Skeletal muscle tissue (tissue), 4 donors: Measurements from ENCODE around the gene GATA2. TPM values are rescaled to one million over a fixed set of nuclear protein-coding genes. Genes with fewer than 3 reads are reported as not detected.

Experiments used
- H3K27ac ChIP-seq: one replicate; pipeline ENCODE4 v1.7.0; 2013; ENCODE audit warnings: mild to moderate bottlenecking, low read depth, low read length, inconsistent platforms
- H3K27me3 ChIP-seq, 3 donors: one replicate each; pipeline ENCODE4 v1.7.0; 2013; ENCODE audit warnings: low read length in 3 of 3; ENCODE audit not compliant: control insufficient read depth in 3 of 3, insufficient read depth in 3 of 3
- H3K36me3 ChIP-seq, 3 donors: one replicate each; pipeline ENCODE4 v1.7.0; 2013; ENCODE audit warnings: low read length in 3 of 3; ENCODE audit not compliant: control insufficient read depth in 3 of 3, insufficient read depth in 3 of 3
- H3K4me1 ChIP-seq, 3 donors: one replicate each; pipeline ENCODE4 v1.7.0; 2013; ENCODE audit warnings: low read length in 3 of 3, mild to moderate bottlenecking in 3 of 3; ENCODE audit not compliant: control insufficient read depth in 3 of 3, insufficient read depth in 3 of 3
- H3K4me3 ChIP-seq, 3 donors: one replicate each; pipeline ENCODE4 v1.7.0; 2013; ENCODE audit warnings: low read length in 3 of 3
- H3K9ac ChIP-seq, 3 donors: one replicate each; pipeline ENCODE4 v1.7.0; 2013; ENCODE audit warnings: low read length in 3 of 3, mild to moderate bottlenecking in 3 of 3, moderate library complexity in 2 of 3, low read depth in 1 of 3
- H3K9me3 ChIP-seq, 3 donors: one replicate each; pipeline ENCODE4 v1.7.0; 2013; ENCODE audit warnings: low read length in 3 of 3; ENCODE audit not compliant: control insufficient read depth in 3 of 3
- total RNA-seq: library from RNA; depleted of rRNA; stranded (reverse); fragments of >200 nt; gene quantifications from one replicate; pipeline ENCODE4 v1.2.3, GENCODE V29; 2014
- donor health status: Osteomylitis.

The GATA2 gene
- total RNA-seq, 1 donor from 2014 or later = 0.52 TPM

DNA sequence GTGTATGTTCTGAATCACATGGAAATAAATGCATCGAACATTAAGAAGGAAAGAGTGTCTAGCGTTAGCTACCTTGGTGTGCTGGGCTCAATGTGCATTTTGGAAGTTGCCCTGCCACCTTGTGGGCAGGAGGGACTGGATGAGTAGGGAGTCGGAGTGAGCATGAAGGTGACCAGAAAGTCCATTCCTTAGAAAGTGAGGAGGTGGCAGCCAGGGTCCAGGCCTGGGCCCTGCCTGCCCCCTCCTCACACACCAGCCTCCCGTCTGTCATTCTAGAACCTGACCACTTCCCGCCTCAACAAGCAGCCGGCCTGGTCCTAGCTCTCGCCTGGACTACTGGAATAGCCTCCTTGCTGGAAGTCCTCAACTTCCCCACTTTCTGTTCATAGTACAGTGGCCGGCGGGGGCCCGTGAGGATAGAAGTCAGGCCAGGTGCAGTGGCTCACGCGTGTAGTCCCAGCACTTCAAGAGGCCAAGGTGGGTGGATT, 10.2 kb upstream of the GATA2 start:
- Histone ChIP-seq H3K9ac (no peak overlapping the region), H3K27ac (no peak overlapping the region), H3K36me3 (no peaks in the 10 kb centered on the region), H3K4me3 (no peak overlapping the region), H3K27me3 (peaks cover 32 to 45% (median 34%) of the 10 kb centered on the region in 3 donors), H3K4me1 (no peaks in the 10 kb centered on the region), H3K9me3 (peaks cover 0 to 6% (median 0%) of the 10 kb centered on the region in 3 donors)

DNA sequence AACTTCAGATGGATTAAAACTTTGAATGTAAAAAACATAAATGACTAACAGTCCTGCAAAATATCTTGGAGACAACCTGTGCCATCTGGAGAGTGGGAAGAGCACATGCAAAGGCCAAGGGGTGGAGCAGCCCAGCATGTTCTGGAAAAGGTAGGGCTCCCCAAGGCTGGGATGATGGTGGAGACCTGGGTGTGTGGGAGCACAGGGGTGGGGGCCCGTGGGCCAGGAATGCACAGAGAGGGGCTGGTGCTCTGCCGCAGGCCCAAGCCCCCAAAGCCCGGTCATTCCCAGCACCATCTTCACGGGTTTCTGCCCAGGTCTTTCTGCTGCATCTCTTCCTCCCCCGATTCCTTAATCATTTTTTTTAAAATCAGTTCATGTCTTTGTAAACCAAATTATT, 9.7 kb upstream of the GATA2 start:
- no peak overlapping the region for H3K9ac ChIP-seq
- peaks cover 34 to 45% (median 37%) of the 10 kb centered on the region in 3 donors for H3K27me3 ChIP-seq
- peaks cover 0 to 6% (median 0%) of the 10 kb centered on the region in 3 donors for H3K9me3 ChIP-seq
- no peaks in the 10 kb centered on the region for H3K36me3 ChIP-seq
- H3K4me3 ChIP-seq = no peak overlapping the region
- no peak overlapping the region for H3K27ac ChIP-seq
- H3K4me1 ChIP-seq = peaks cover 0 to 2% (median 0%) of the 10 kb centered on the region in 3 donors

DNA sequence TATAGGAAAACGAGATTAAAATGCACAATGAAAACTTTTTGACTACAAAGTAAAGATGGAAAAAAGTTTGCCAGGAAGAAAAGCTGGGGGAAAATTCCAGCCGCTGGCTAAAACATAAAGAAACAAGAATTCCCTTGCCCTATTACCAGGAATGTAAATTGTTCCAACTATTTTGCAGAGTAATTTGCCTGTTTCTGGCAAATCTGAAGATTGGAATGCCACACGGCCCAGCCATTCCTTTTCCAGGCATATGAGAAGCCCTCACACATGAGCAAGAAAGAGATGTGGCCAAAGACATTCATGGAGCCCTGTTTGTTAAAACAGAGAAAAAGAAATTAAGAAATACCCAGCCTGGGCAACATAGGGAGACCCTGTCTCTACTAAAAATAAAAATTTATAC, 8.4 kb upstream of the GATA2 start:
- peaks cover 0 to 6% (median 0%) of the 10 kb centered on the region in 3 donors for H3K9me3 ChIP-seq
- H3K9ac ChIP-seq = no peak overlapping the region
- H3K27ac ChIP-seq = no peak overlapping the region
- peaks cover 41 to 47% (median 43%) of the 10 kb centered on the region in 3 donors for H3K27me3 ChIP-seq
- no peak overlapping the region for H3K4me3 ChIP-seq
- H3K4me1 ChIP-seq = peaks cover 10 to 13% (median 11%) of the 10 kb centered on the region in 3 donors
- no peaks in the 10 kb centered on the region for H3K36me3 ChIP-seq

DNA sequence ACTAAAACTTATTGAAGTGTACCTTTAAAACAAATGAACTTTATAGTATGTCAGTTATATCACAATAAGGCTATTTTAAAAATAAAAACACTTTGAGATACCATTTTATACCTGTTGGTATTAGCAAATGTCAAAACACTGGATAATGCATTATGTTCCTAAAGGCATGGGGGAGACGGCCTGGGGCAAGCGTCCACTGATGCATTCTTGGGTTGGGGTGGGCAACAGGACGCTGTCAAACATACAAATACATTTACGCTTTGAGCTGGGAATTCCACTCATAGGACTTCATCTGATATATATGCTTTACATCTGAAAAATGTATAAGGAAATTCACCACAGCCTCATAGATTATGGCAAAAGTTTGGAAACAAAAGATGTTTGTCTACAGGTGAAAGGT, 7.6 kb upstream of the GATA2 start:
- Histone ChIP-seq H3K4me1 (peaks cover 10 to 13% (median 11%) of the 10 kb centered on the region in 3 donors), H3K27me3 (peaks cover 47 to 54% (median 48%) of the 10 kb centered on the region in 3 donors)

DNA sequence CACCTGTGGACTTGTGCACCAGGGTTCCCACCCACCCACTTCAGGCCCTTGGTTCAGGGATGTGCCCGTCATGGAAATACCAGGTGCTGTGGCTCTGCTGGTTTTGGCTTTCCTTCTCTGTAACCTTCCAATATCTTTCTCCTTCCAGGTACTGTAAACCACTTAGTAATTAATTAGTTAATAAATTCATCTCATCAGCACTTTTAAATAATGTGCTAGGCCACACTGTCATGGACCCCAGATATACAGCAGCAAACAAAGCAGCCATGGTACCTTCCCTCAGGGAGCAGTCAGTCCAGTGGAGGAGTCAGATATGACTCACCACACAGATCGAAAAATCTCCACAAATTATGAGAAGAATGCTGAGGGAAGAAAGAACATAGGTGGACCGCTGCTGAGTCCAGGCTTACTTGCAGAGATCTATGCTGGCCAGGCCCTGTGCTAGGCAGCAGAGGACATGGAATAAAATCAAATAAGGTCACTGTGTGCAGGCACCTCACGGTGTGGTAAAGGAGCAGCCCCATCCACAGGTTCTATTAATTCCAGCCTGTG, 6.8 kb upstream of the GATA2 start:
- H3K4me3 ChIP-seq = no peak overlapping the region
- H3K27me3 ChIP-seq = peaks cover 54 to 61% (median 56%) of the 10 kb centered on the region in 3 donors
- H3K27ac ChIP-seq = no peak overlapping the region
- H3K9ac ChIP-seq = no peak overlapping the region
- H3K36me3 ChIP-seq = peaks cover 0 to 2% (median 0%) of the 10 kb centered on the region in 3 donors
- peaks cover 10 to 13% (median 11%) of the 10 kb centered on the region in 3 donors for H3K4me1 ChIP-seq
- H3K9me3 ChIP-seq = no peaks in the 10 kb centered on the region

More for the DNA sequence above, 7.6 kb upstream of the GATA2 start:
- Histone ChIP-seq H3K4me3 (no peak overlapping the region), H3K9me3 (peaks cover 0 to under 1% (median 0%) of the 10 kb centered on the region in 3 donors), H3K36me3 (no peaks in the 10 kb centered on the region), H3K27ac (no peak overlapping the region), H3K9ac (no peak overlapping the region)

DNA sequence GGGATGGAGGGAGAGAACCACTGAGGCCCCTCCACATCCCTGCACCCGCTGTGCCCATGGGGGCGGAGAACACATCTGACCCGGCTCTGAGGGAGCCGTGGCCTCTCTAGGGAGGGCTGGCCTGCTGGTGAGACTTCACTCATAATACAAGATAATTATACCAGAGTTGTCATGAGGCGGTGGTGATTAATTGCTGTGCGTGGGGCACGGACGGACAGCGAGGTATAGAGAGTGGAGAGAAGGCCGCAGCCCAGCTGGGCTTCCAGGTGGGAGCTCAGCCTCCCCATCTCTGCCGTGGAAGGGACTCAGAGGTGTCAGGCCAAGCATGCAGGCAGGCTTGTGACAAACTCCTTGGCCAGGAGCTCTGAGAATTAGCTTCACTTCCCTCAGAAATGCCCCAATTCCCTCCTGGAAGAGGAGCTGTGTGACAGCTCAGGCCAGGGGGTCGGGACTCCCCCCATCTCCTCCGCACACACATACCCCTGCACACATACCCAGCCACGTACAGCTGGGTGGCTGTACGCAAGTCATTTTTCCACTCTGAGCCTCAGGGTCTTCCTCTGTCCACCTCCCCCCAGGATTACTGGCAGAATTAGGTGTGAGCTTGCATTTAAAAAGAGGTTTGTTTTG, 6.0 kb upstream of the GATA2 start:
- Histone ChIP-seq H3K27me3 (peaks cover 60 to 68% (median 64%) of the 10 kb centered on the region in 3 donors), H3K27ac (no peak overlapping the region), H3K9me3 (no peaks in the 10 kb centered on the region), H3K9ac (no peak overlapping the region), H3K4me1 (peaks cover 10 to 13% (median 11%) of the 10 kb centered on the region in 3 donors), H3K36me3 (peaks cover 0 to 2% (median 0%) of the 10 kb centered on the region in 3 donors), H3K4me3 (no peak overlapping the region)

DNA sequence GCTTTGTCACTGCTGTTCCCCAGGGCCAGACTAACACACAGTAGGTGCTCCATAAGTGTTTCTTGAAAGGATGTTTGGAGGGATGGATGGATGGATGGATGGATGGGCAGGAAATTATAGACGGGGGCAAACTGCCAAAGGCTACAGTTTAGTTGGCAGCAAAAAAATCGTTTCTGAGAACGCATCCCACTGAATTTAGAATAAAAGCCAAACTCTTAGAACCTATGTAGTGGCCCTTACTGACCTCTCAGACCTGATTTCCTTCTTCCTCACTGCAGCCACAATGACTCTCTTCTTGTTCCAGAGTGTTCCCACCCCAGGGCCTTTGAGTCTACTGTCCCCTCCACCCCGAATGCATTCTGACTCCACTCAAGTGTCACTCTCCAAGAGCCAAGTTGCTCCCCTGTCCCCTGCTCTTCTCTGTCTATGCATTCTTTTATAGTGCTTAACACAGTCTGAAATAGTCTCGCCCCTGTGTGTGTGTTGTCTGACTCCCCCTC, 5.2 kb upstream of the GATA2 start:
- H3K4me3 ChIP-seq = no peak overlapping the region
- H3K36me3 ChIP-seq = peaks cover 0 to 2% (median 0%) of the 10 kb centered on the region in 3 donors
- no peaks in the 10 kb centered on the region for H3K9me3 ChIP-seq
- H3K27ac ChIP-seq = no peak overlapping the region
- peaks cover 10 to 15% (median 11%) of the 10 kb centered on the region in 3 donors for H3K4me1 ChIP-seq
- peaks cover 69 to 74% (median 72%) of the 10 kb centered on the region in 3 donors for H3K27me3 ChIP-seq
- H3K9ac ChIP-seq = no peak overlapping the region

DNA sequence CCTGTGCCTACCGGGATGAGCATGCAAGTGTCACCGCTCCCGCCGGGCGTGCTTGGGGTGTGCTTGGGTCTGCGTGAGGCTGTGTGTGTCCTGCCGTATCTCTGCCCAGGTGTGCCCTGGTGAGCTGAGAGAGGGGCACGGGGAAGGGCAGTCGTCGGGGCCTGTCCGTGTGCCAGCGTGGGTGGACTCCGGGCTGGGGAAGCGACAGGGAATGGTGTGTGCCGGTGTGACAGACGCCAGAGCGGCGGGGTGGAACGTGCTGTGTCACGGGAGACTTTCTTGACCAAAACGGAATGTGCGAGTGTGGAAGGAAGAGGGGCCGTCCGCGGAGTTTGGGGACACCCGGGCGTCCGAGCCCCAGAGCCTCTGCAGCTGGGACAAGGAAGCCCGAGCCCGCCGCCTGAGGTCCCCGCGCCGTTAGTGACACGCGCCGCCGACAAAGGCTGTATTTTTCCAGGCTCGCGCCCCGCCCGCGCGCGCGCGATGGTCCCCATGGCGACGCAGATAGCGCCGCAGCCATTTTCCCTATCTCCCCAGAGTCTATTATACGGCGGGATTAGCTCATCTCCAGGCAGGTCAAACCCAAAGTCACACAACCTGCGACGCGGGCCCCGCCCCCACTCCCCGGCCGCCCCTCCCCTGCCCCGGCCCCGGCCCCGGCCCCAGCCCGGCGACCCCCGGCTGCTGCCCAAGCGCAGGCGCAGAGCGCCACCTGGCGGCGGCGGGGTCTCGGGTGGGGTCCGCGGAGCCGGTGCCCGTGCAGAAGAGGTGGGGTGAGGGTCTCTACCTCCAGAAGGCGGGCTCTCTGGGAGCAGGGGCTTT, 4.5 kb upstream of the GATA2 start:
- H3K27ac ChIP-seq = no peak overlapping the region
- H3K9me3 ChIP-seq = no peaks in the 10 kb centered on the region
- peaks cover 0 to 2% (median 0%) of the 10 kb centered on the region in 3 donors for H3K36me3 ChIP-seq
- H3K27me3 ChIP-seq = peaks cover 68 to 78% (median 70%) of the 10 kb centered on the region in 3 donors
- peaks cover 11 to 15% (median 11%) of the 10 kb centered on the region in 3 donors for H3K4me1 ChIP-seq
- H3K4me3 ChIP-seq = peak overlapping the region; percentile 59 to 61 (median 61)
- peak overlapping the region in 2 of 3 donors; percentile 40 to 50 for H3K9ac ChIP-seq

DNA sequence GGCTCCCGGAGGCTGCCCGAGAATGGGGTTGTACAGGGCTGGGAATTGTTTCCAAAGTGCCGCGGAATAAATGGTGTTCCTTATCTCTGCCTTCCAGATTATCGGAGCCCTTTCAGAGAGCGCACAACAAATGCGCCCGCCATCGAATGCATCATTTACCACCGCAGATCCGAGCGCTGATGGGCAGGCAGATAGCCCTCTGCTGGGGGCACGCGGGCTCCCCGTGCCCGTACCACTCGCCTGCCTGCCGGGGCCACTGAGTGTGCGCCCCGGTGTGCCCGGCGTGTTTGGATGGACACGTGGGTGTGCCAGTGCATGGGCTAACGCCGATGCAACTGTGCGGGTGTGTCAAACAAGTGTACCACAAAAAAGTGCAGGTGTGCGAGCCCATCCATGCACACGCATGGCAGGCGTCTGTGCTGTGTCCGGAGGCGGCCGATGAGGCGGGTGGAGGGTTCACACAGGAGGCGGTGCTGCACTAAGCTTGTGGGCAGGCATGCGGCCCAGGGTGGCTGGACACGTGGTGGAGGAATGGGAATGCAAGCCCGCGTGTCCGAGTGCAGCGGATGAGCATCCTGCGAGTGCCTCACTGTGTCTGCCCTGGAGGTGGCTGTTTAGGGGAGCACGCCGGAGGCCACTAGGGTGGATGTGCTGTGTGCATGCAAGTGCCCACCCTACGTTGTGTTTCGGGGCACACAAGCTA, 3.8 kb upstream of the GATA2 start:
- peaks cover 13 to 22% (median 19%) of the 10 kb centered on the region in 3 donors for H3K4me1 ChIP-seq
- peaks cover 75 to 83% (median 78%) of the 10 kb centered on the region in 3 donors for H3K27me3 ChIP-seq
- no peaks in the 10 kb centered on the region for H3K9me3 ChIP-seq
- H3K27ac ChIP-seq = no peak overlapping the region
- peaks cover 0 to 2% (median 0%) of the 10 kb centered on the region in 3 donors for H3K36me3 ChIP-seq
- peak overlapping the region; percentile 59 to 61 (median 61) for H3K4me3 ChIP-seq
- peak overlapping the region in 1 of 3 donors; percentile 40 for H3K9ac ChIP-seq
